ENCODE results near the gene BCAS1.

The BCAS1 gene

DNA sequence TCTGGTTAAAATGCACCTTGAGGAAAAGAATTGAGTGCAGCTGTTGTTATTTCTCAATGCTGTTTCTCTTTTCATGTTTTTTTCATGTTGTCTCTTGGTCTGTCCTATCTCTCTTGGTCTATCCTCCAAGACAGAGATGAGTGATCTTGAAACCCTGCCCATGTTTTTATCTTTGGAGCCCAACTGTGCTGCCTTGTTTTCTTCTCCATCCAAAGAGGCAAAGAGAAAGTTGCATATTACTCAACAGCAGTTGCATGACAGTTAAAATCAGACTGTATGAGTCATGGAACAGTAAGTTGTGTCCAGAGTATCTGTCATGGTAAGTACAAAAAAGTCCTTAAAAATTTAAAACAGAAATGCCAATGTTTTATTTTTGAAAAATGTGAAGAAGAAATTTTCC lies 26.2 kb downstream of the BCAS1 start:
- DNase-seq = no peak

DNA sequence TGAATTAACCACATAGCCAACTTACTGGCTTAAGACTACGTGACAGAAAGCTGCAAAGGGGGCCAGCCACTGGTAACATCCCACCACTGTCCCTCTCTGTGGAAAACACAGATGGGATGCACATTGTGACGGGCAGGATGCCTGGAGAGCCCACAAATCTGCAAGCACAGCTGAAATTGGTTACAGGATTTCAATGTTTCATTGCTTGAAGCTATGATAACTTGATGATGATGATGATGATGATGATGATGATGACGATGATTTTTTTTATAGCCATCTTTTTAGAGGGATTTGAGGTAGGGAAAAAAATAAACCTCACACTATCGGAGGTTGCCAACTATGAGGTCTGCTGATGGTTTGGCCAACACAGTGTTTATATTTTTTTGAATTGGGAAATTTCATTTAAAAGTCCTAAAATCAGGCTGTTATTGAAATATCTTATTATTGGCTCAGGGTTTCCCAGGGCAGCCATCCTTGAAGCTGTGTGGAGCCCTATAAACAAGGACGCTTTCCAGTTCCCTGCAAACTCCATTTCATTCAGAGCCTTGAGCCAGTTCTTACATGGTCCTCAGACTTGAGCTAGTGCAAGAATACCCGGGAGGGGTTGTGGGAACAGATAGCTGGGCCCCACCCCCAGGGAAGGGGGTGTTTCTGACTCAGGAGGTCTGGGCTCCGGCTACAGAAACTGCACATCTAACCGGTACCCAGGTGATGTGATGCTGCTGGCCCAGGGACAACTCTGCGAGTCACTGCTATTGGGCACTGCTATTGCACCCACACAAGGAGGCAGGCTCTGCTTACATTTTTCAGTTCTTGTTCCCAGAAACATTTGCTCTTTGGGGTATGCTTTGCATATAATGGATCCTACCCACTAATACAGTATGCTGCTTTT lies 27.1 kb downstream of the BCAS1 start:
- no peak for DNase-seq

DNA sequence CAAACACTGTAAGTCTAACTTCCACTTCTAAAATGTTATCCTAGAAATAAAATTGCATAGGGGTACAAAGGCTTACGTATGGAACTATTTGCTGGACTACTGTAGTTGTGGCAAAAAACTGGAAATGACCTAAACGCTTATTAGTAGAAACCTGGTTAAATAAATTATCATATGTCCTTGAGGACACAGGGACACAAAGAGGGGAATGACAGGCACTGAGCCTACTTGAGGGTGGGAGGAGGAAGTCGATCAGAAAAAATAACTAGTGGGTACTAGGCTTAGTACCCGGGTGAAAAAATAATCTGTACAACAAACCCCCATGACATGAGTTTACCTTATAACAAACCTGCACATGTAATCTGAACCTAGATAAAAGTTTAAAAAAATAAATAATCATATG lies 28.4 kb downstream of the BCAS1 start:
- DNase-seq = no peak

DNA sequence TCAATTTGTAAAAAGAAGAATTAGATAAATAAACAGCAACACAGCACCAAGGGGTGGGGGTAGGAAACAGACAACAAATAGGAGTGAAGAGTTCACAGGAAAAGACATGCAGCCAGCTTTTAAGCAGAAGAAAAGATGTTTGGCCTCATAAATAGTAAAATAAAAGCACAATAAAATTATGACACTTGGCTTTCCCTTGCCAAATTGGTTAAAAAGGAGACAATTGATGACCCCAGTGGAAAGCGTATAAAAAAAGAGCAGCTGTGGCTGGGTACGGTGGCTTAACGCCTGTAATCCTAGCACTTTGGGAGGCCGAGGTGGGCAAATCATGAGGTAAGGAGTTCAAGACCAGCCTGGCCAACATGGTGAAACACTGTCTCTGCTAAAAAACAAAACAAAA lies 29.1 kb downstream of the BCAS1 start:
- no peak for DNase-seq

DNA sequence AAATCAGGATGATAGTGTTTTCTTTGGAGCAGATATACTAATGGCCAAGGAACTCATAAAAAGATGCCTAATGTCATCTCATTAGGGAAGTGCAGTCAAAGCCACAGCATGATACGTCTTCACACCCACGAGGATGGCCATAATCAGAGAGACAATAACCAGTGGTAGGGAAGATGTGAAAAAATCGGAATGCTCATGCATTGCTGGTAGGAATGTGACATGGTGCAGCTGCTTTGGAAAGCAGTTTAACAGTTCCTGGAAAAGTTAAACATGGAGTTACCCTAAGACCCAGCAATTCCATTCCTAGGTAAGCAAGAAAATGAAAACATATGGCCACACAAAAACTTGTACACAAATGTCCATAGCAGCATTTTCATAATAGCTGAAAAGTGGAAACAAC lies 29.9 kb downstream of the BCAS1 start:
- no peak for DNase-seq

DNA sequence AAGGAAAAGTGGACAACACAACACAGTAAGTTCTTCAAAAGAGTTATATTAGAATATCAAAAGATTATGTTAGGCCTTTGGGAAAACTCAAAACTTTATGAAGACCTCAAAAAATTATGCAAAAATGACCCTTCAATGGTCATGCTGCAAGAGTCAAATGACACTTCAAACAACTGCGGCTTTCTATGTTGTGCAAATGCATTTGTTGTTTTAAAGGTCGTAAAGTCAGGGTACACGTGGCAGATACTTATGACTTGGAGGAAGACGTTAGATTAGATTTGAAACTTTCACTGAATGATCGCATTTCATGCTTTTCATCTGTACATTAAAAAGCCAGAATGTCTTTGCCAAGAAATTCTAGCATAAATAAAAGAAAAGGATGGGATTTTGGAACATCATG lies 31.4 kb downstream of the BCAS1 start:
- DNase-seq = no peak

- no peak for DNase-seq
Observed at GRCh38 chr20:54037525-54037924, 32.9 kb downstream of the BCAS1 start.

GRCh38 chr20:54029643-54030042 lies 40.8 kb downstream of the BCAS1 start:
- no peak for DNase-seq

GRCh38 chr20:54029176-54029575 lies 41.2 kb downstream of the BCAS1 start:
- DNase-seq = no peak

- no peak for DNase-seq
Observed at GRCh38 chr20:54028276-54029011, 42.0 kb downstream of the BCAS1 start.

DNA sequence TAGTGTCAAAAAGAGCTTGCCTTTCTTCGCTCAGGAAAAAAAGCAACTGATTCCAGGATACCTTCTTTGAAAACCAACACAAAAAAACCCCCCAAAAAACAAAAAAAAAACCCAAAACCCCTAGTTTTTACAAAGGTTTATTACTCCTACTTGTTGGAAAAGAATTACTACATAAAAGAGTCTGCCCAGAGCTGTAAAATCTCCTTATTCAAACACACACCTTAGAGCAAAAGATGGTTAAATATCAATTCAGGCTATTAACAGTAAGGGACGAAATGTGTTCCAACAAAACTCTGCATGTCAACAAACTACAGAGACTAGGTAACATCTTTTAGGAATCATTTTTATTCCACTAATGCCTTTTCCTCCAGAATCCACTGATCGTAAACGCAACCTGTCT lies 42.7 kb downstream of the BCAS1 start:
- no peak for DNase-seq

- no peak for DNase-seq
Observed at GRCh38 chr20:54026295-54027064, 43.9 kb downstream of the BCAS1 start.

DNA sequence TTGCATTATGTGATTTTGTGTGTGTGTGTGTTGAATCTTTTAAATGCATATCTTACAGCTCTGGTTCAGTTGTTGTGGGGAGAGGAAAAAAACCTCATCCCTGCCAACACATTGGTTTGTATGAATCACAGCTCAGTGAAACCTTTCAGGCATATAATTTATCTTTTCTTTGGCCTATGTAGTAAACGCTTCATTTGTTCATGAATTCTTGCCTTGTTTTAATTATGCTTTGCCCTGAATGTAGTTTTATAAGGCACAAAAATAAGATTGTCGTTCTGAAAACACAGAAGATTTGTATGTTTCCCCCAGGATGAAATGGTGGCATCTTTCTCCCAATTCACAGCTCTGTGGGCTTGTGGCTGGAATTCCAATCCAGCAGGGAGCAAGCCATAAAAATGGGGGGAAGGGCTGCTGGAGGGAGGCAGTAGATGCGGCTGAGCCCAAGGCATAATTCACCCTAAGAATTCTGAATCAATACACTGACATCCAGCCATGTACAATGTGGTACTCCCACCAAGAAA lies 45.1 kb downstream of the BCAS1 start:
- no peak for DNase-seq

DNA sequence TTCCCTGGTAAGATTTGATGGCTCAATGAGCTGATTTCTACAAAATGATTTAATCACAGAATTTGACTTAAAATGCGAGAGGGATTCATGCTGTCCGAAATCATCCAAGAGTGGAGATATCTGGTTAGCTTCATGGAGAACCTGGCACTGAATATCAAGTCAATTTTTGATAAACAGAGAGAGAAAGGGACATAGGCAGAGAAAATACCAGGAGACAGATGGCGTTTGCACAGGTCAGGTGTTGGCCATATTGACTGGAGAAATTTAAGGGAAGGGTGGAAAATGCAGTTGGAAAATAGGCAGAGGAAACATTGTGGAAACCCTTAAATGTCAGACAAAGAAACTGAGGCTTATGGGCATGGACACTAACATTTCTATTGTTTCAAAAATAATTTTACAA lies 47.0 kb downstream of the BCAS1 start:
- no peak for DNase-seq

DNA sequence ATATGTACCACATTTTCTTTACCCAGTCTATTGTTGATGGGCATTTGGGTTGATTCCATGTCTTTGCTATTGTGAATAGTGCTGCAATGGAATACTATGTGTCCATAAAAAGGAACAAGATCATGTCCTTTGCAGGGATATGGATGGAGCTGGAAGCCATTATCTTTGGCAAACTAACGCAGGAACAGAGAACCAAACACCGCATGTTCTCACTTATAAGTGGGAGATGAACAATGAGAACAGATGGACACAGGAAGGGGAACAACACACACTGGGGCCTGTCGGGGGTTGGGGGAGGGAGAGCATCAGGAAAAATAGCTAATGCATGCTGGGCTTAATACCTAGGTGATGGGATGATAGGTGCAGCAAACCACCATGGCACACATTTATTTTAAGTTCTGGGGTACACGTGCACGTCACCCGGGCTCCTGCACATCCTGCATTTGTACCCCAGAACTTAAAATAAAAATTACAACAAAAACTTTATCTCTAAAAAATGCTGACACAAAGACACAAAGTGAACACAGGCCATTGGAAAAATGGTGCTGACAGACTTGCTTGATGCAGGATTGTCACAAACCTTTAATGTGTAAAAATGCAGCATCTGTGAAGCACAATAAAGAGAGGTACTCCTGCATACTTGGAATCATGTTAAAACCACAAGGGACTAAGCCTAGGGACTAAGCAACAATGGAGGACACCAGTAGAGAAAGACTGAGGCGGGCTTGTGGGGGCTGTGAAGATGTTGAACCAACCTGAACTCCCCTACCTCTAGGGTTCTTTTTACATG lies 48.8 kb downstream of the BCAS1 start:
- DNase-seq = no peak

DNA sequence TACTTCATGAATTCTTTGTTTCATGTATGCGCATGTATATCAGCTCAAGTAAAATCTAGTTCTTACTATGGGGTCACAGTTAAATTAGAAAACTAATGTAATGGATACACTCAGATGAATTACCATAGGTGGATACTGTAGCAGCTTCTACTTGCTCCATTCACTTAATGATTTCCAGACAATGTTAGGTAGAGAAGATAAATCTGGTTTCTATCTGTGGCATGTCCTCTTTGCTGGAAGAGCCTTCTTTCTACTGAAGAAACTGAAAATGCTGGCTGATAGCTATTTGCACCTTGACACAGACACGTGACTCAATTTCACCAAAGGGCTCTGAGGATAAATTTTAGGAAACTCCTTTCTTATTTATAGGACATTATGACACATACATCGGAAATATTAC lies 49.5 kb downstream of the BCAS1 start:
- DNase-seq = no peak

GRCh38 chr20:54020348-54020747 lies 50.0 kb downstream of the BCAS1 start:
- DNase-seq = no peak

- DNase-seq = no peak
Observed at GRCh38 chr20:54019585-54019984, 50.8 kb downstream of the BCAS1 start.

- DNase-seq = no peak
Observed at GRCh38 chr20:54019127-54019526, 51.3 kb downstream of the BCAS1 start.

- DNase-seq = no peak
Observed at GRCh38 chr20:54017846-54018245, 52.5 kb downstream of the BCAS1 start.

GRCh38 chr20:54015496-54015895 lies 54.9 kb downstream of the BCAS1 start:
- DNase-seq = no peak

DNA sequence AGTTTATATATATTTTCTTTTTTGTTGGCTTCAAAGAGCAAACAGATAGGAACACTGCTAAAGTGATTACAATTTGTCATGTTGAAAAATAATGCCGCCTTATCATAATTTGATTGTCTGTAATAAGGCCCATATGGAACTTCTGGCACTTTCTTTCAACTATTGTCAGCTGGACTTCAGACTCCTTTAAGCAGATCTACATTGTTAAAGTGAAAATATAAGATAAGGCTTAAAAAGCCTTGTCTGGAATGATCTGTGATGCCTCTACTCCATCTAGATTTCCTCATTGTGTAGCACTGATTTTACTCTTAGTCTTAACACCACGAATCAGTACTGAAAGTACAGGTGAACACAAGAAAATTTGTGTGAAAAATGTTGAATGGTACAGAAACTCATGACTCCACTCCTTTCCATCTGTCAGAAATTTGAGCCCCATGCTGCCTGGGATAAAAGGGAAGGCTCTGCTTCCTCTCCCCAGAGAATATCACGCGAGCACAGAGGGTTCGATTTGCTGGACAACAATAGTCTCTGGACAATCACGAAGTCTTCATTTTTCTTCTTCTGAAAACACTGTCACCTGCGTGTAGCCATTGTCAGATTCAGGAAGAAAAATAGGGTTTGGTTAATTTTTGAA lies 56.0 kb downstream of the BCAS1 start:
- no peak for DNase-seq

All from NCI-H510A (cell line).